NOMO-1 treated with dmso at 0.1 percent for 144 hours (cell line): Measurements from ENCODE around the gene GNG7.

ENCODE experiments used
- DNase-seq: peaks from one replicate; lab custom pipeline; 2025; ENCODE audit not compliant: unreplicated experiment; lab: John Stamatoyannopoulos, UW

The GNG7 gene

GRCh38 chr19:2726904-2727639 lies 24.6 kb upstream of the GNG7 start:
- no peak for DNase-seq

- DNase-seq: no peak
These were observed 23.8 kb upstream of the GNG7 start for GRCh38 chr19:2726160-2726855.

- no peak for DNase-seq
These were observed 21.7 kb upstream of the GNG7 start for GRCh38 chr19:2724148-2724557.

GRCh38 chr19:2723747-2724146 lies 21.3 kb upstream of the GNG7 start:
- DNase-seq: no peak

- DNase-seq: no peak
These were observed 20.8 kb upstream of the GNG7 start for GRCh38 chr19:2723345-2723715.

- peak; percentile 52 for DNase-seq
These were observed 20.2 kb upstream of the GNG7 start for GRCh38 chr19:2722541-2723344.

GRCh38 chr19:2721570-2722540 lies 19.4 kb upstream of the GNG7 start:
- DNase-seq: no peak

- no peak for DNase-seq
These were observed 18.5 kb upstream of the GNG7 start, which contains the start of gene DIRAS1 for GRCh38 chr19:2720777-2721569. TSS of gene DIRAS1 (minus strand) at chr19:2721372. CDS start at chr19:2717806, 3,566 bp downstream.

GRCh38 chr19:2719920-2720776 lies 17.7 kb upstream of the GNG7 start:
- DNase-seq: no peak

- no peak for DNase-seq
These were observed 16.8 kb upstream of the GNG7 start for GRCh38 chr19:2719232-2719735.

GRCh38 chr19:2717638-2718541 lies 15.4 kb upstream of the GNG7 start:
- DNase-seq: no peak

- DNase-seq: no peak
These were observed 14.5 kb upstream of the GNG7 start for GRCh38 chr19:2716722-2717637.

GRCh38 chr19:2716275-2716650 lies 13.8 kb upstream of the GNG7 start:
- no peak for DNase-seq

GRCh38 chr19:2715470-2716274 lies 13.2 kb upstream of the GNG7 start:
- no peak for DNase-seq

GRCh38 chr19:2714531-2715269 lies 12.2 kb upstream of the GNG7 start:
- no peak for DNase-seq
